Measurements from ENCODE around the gene AP3B2.

Gene AP3B2

DNA sequence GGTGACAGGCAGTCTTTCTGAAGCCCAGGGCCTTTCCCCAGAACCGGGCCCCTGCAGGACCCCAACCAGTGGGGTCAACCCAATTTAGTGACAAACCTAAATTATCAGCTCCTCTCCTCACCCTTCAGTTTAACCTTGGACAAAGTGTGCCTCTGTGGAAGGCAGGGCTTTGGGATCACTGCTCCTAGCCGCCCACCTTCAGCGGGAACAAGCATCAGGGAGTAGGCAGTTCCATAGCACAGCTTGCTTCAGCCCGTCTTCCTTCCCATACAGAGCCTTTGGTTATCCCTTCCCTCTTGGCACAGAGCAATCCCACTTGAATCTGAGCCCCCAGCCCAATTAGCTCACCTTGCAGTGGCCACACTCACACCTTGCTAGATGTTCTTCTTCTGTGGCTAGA, 5.3 kb upstream of the AP3B2 start:
- no peaks in the 10 kb centered on the region for H3K36me3 ChIP-seq (replicated peaks; ENCODE audit: insufficient read depth, low read length)
- TF ChIP-seq EZH2phosphoT487 (IDR thresholded peaks at IDR 0.05; ENCODE audit: low read length): no peak
- TF ChIP-seq, protein P1, sequence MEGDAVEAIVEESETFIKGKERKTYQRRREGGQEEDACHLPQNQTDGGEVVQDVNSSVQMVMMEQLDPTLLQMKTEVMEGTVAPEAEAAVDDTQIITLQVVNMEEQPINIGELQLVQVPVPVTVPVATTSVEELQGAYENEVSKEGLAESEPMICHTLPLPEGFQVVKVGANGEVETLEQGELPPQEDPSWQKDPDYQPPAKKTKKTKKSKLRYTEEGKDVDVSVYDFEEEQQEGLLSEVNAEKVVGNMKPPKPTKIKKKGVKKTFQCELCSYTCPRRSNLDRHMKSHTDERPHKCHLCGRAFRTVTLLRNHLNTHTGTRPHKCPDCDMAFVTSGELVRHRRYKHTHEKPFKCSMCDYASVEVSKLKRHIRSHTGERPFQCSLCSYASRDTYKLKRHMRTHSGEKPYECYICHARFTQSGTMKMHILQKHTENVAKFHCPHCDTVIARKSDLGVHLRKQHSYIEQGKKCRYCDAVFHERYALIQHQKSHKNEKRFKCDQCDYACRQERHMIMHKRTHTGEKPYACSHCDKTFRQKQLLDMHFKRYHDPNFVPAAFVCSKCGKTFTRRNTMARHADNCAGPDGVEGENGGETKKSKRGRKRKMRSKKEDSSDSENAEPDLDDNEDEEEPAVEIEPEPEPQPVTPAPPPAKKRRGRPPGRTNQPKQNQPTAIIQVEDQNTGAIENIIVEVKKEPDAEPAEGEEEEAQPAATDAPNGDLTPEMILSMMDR (IDR thresholded peaks at IDR 0.05; ENCODE audit: low read length): no peak
- TF ChIP-seq EZH2 (optimal IDR thresholded peaks at IDR 0.05; ENCODE audit: low read depth, low read length): no peak
- DNase-seq: no peak
- 0 out of 2 replicates have a peak, but pooled peaks cover 9% of the 10 kb centered on the region for H3K27me3 ChIP-seq (replicated peaks; ENCODE audit: insufficient read depth, low read length)
- peaks cover 3% of the 10 kb centered on the region; the same call in 1 of the 2 replicates for H3K4me1 ChIP-seq (ENCODE audit: low read length)
- no peaks in the 10 kb centered on the region for H3K79me2 ChIP-seq (ENCODE audit: low read length)
- no peak overlapping the region for H3K9ac ChIP-seq (ENCODE audit: low read length)
- no peak overlapping the region for H3K4me2 ChIP-seq (ENCODE audit: low read depth, low read length)
- H4K20me1 ChIP-seq (ENCODE audit: insufficient read depth, low read length): no peaks in the 10 kb centered on the region
- no peaks in the 10 kb centered on the region for H3K9me3 ChIP-seq (replicated peaks; ENCODE audit: insufficient read depth, low read length)
- no peak overlapping the region for H2AFZ ChIP-seq (ENCODE audit: low read length)
- H3K4me3 ChIP-seq (ENCODE audit: low read length): no peak overlapping the region
- no peak overlapping the region for H3K27ac ChIP-seq (ENCODE audit: low read length)
- no peaks in the 10 kb centered on the region for H3K9me2 ChIP-seq (replicated peaks; ENCODE audit: insufficient read depth, low read length)
- no peaks in the 10 kb centered on the region for H3F3A ChIP-seq (ENCODE audit: insufficient read depth, low read length)

DNA sequence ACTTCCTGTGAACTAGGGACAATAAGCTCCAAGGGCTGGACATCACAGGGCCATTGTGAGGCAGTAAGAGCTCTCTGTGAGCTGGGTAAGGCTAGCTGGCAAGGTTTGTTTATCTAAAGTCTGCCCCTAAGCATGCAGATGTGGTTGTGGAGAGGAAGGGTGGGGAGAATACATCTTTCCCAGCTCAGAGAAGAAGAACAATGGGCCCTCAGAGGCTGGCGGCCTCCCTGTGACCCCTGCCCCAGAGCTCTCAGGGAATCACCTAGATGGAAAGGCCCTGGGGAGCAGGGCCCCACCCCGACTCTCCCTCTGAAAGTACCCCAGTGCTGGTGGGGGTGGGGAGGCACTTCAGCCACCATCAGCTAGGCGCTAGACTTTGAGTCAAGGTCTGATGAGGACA, 4.3 kb upstream of the AP3B2 start:
- TF ChIP-seq, protein P1 (IDR thresholded peaks at IDR 0.05; ENCODE audit: low read length): no peak
- TF ChIP-seq EZH2 (optimal IDR thresholded peaks at IDR 0.05; ENCODE audit: low read depth, low read length): no peak
- no peak overlapping the region for H3K9ac ChIP-seq (ENCODE audit: low read length)
- H3K27me3 ChIP-seq (replicated peaks; ENCODE audit: insufficient read depth, low read length): 0 out of 2 replicates have a peak, but pooled peaks cover 6% of the 10 kb centered on the region
- no peak overlapping the region for H3K27ac ChIP-seq (ENCODE audit: low read length)
- no peak for DNase-seq
- no peaks in the 10 kb centered on the region for H3K9me2 ChIP-seq (replicated peaks; ENCODE audit: insufficient read depth, low read length)
- peaks cover 3% of the 10 kb centered on the region; the same call in 1 of the 2 replicates for H3K4me1 ChIP-seq (ENCODE audit: low read length)
- no peaks in the 10 kb centered on the region for H3F3A ChIP-seq (ENCODE audit: insufficient read depth, low read length)
- H3K4me2 ChIP-seq (ENCODE audit: low read depth, low read length): no peak overlapping the region
- no peaks in the 10 kb centered on the region for H3K9me3 ChIP-seq (replicated peaks; ENCODE audit: insufficient read depth, low read length)
- no peaks in the 10 kb centered on the region for H3K79me2 ChIP-seq (ENCODE audit: low read length)
- H3K4me3 ChIP-seq (ENCODE audit: low read length): no peak overlapping the region
- no peaks in the 10 kb centered on the region for H3K36me3 ChIP-seq (replicated peaks; ENCODE audit: insufficient read depth, low read length)
- no peaks in the 10 kb centered on the region for H4K20me1 ChIP-seq (ENCODE audit: insufficient read depth, low read length)
- H2AFZ ChIP-seq (ENCODE audit: low read length): no peak overlapping the region

DNA sequence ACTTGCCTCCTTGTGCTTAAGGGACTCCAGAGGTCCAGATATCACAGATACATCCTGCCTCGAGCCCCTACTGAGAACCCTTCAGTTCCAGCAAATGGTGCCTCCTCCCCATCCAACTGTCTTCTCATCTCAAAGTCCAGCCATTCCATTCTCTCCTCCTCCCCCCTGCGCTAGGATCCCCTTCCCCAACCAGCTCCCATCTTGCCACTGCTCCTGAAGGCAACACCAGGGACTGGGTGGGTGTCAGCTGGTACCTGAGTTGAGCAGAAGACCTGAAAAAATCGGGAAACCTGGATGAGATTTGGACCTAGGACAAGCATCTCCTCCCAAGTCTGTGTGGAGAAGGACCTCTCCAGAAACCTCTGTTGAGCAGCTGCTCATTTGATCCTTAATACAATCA, 2.4 kb upstream of the AP3B2 start:
- no peaks in the 10 kb centered on the region for H3K9me2 ChIP-seq (replicated peaks; ENCODE audit: insufficient read depth, low read length)
- H3K9me3 ChIP-seq (replicated peaks; ENCODE audit: insufficient read depth, low read length): no peaks in the 10 kb centered on the region
- no peaks in the 10 kb centered on the region for H4K20me1 ChIP-seq (ENCODE audit: insufficient read depth, low read length)
- H3K36me3 ChIP-seq (replicated peaks; ENCODE audit: insufficient read depth, low read length): no peaks in the 10 kb centered on the region
- H3K27ac ChIP-seq (ENCODE audit: low read length): no peak overlapping the region
- H3K4me2 ChIP-seq (ENCODE audit: low read depth, low read length): no peak overlapping the region
- H3K4me1 ChIP-seq (ENCODE audit: low read length): peaks cover 3% of the 10 kb centered on the region; the same call in 1 of the 2 replicates
- TF ChIP-seq, protein P1 (IDR thresholded peaks at IDR 0.05; ENCODE audit: low read length): no peak
- no peak for TF ChIP-seq EZH2 (optimal IDR thresholded peaks at IDR 0.05; ENCODE audit: low read depth, low read length)
- no peak for DNase-seq
- no peaks in the 10 kb centered on the region for H3K79me2 ChIP-seq (ENCODE audit: low read length)
- no peak overlapping the region for H3K4me3 ChIP-seq (ENCODE audit: low read length)
- H3K9ac ChIP-seq (ENCODE audit: low read length): no peak overlapping the region
- no peaks in the 10 kb centered on the region for H3F3A ChIP-seq (ENCODE audit: insufficient read depth, low read length)
- H2AFZ ChIP-seq (ENCODE audit: low read length): no peak overlapping the region
- H3K27me3 ChIP-seq (replicated peaks; ENCODE audit: insufficient read depth, low read length): 0 out of 2 replicates have a peak, but pooled peaks cover 6% of the 10 kb centered on the region

Measured in MM.1S (cell line).